SK-N-SH treated with all-trans-retinoic acid at 6 μM for 48 hours (cell line): Measurements from ENCODE around the gene CDPF1.

ENCODE experiments used
- ATAC-seq: fragments of 200-7000 bp; cut with Tn5 transposase; 3 replicates; pipeline ENCODE4 v1.9.1; 2020; ENCODE audit warnings: mild to moderate bottlenecking, moderate library complexity
- BACH2 ChIP-seq: fragments of 250-450 bp; sonication (Bioruptor Pico); IDR thresholded peaks from 2 replicates; pipeline ENCODE4 v1.9.0; 2021; ENCODE audit warnings: mild to moderate bottlenecking, borderline replicate concordance
- CSDC2 ChIP-seq: fragments of 250-450 bp; sonication (Bioruptor Pico); IDR thresholded peaks from 2 replicates; pipeline ENCODE4 v1.5.0; 2020; ENCODE audit warnings: mild to moderate bottlenecking, moderate library complexity
- ESRRG ChIP-seq: fragments of 250-450 bp; sonication (Bioruptor Pico); IDR thresholded peaks from 2 replicates; pipeline ENCODE4 v1.6.1; 2021; ENCODE audit warnings: mild to moderate bottlenecking
- GLIS3 ChIP-seq: fragments of 250-450 bp; sonication (Bioruptor Pico); IDR thresholded peaks from 2 replicates; pipeline ENCODE4 v1.5.0; 2020; ENCODE audit warnings: mild to moderate bottlenecking, moderate library complexity
- ISL1 ChIP-seq: fragments of 250-450 bp; sonication (Bioruptor Pico); IDR thresholded peaks from 2 replicates; pipeline ENCODE4 v2.1.2; 2022; ENCODE audit warnings: mild to moderate bottlenecking, moderate library complexity
- OSR1 ChIP-seq: fragments of 250-450 bp; sonication (Bioruptor Pico); IDR thresholded peaks from 2 replicates; pipeline ENCODE4 v1.8.0; 2022; ENCODE audit warnings: moderate library complexity, mild to moderate bottlenecking, inconsistent platforms
- PPARA ChIP-seq: fragments of 250-450 bp; sonication (Bioruptor Pico); IDR thresholded peaks from 2 replicates; pipeline ENCODE4 v1.5.0; 2020; ENCODE audit warnings: mild to moderate bottlenecking, borderline replicate concordance
- RARB ChIP-seq: fragments of 250-450 bp; sonication (Bioruptor Pico); IDR thresholded peaks from 2 replicates; pipeline ENCODE4 v1.8.0; 2021; ENCODE audit warnings: mild to moderate bottlenecking, moderate library complexity
- SNAI2 ChIP-seq: fragments of 250-450 bp; sonication (Bioruptor Pico); IDR thresholded peaks from 2 replicates; pipeline ENCODE4 v1.5.0; 2020; ENCODE audit warnings: mild to moderate bottlenecking, moderate library complexity
- TCF4 ChIP-seq: fragments of 250-450 bp; sonication (Bioruptor Pico); IDR thresholded peaks from 2 replicates; pipeline ENCODE4 v1.8.0; 2021; ENCODE audit warnings: mild to moderate bottlenecking, moderate library complexity, borderline replicate concordance
- TOX ChIP-seq: fragments of 250-450 bp; sonication (Bioruptor Pico); IDR thresholded peaks from 2 replicates; pipeline ENCODE4 v1.8.0; 2021; ENCODE audit warnings: mild to moderate bottlenecking, moderate library complexity, borderline replicate concordance
- ZC3H10 ChIP-seq: fragments of 250-450 bp; sonication (Bioruptor Pico); IDR thresholded peaks from 2 replicates; pipeline ENCODE4 v1.5.1; 2021; ENCODE audit warnings: mild to moderate bottlenecking, moderate library complexity
- ZFP3 ChIP-seq: fragments of 250-450 bp; sonication (Bioruptor Pico); IDR thresholded peaks from 2 replicates; pipeline ENCODE4 v1.5.0; 2020; ENCODE audit warnings: mild to moderate bottlenecking, moderate library complexity
- ZFP30 ChIP-seq: fragments of 450-650 bp; formaldehyde crosslinking; IDR thresholded peaks from 2 replicates; pipeline ENCODE4 v1.5.0; 2022; ENCODE audit warnings: mild to moderate bottlenecking, moderate library complexity
- ZNF565 ChIP-seq: fragments of 450-650 bp; formaldehyde crosslinking; conservative IDR thresholded peaks from 2 replicates; pipeline ENCODE4 v1.5.0; 2020; ENCODE audit warnings: low read depth, mild to moderate bottlenecking, moderate library complexity
- ZNF70 ChIP-seq: fragments of 450-650 bp; formaldehyde crosslinking; IDR thresholded peaks from 2 replicates; pipeline ENCODE4 v1.5.0; 2020; ENCODE audit warnings: mild to moderate bottlenecking, moderate library complexity
- ZNF8 ChIP-seq: fragments of 450-650 bp; formaldehyde crosslinking; IDR thresholded peaks from 2 replicates; pipeline ENCODE4 v1.5.0; 2020; ENCODE audit warnings: mild to moderate bottlenecking, moderate library complexity
- TF ChIP-seq, protein P1 (sequence below): fragments of 250-450 bp; sonication (Bioruptor Pico); IDR thresholded peaks from 2 replicates; pipeline ENCODE4 v1.8.0; 2020; ENCODE audit warnings: mild to moderate bottlenecking, moderate library complexity, borderline replicate concordance
- TF ChIP-seq, protein P2 (sequence below): fragments of 250-450 bp; sonication (Bioruptor Pico); IDR thresholded peaks from 2 replicates; pipeline ENCODE4 v1.5.1; 2021; ENCODE audit warnings: mild to moderate bottlenecking, moderate library complexity
- TF ChIP-seq, protein P3 (sequence below): fragments of 250-450 bp; sonication (Bioruptor Pico); IDR thresholded peaks from 2 replicates; pipeline ENCODE4 v1.5.1; 2020; ENCODE audit warnings: low read depth, mild to moderate bottlenecking, moderate library complexity
- TF ChIP-seq, protein P4 (sequence below): fragments of 250-450 bp; sonication (Bioruptor Pico); IDR thresholded peaks from 2 replicates; pipeline ENCODE4 v1.5.0; 2020; ENCODE audit warnings: mild to moderate bottlenecking, moderate library complexity

The CDPF1 gene

DNA sequence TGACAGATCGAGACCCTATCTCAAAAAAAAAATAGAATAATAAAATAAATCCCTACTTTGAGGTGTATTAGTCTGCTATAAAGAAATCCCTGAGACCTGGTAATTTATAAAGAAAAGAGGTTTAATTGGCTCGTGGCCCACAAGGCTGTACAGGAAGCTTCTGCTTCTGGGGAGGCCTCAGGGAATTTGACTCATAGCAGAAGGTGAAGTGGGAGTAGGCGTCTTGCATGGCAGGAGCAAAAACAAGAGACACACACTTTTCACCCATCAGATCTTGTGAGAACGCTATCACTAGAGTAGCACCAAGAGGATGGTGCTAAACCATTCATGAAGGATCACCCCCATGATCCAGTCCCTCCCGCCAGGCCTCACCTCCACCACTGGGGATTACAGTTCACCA is 29.2 kb downstream of the CDPF1 start:
- TF ChIP-seq CSDC2 (CRISPR knock-in tag) (no peak), SNAI2 (CRISPR knock-in tag) (no peak)
- no peak for ATAC-seq

DNA sequence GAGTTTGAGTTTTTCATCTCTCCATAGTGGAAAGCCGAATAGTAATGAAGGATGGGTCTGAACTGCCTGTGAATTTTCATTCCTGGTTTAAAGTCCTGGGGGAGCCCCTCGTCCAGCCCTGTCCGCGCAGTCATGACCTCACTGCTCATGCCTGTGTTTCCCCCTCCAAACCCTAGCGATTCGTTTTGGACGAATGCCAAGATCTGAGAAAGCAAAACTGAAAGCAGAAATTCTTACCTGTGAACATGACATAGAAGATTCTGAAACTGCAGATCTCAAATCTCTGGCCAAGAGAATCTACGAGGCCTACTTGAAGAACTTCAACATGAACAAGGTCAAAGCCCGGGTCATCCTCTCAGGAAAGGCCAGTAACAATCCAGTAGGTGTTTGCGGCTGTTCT is 30.5 kb downstream of the CDPF1 start:
- no peak for TF ChIP-seq BACH2 (CRISPR knock-in tag)
- TF ChIP-seq, protein P1, sequence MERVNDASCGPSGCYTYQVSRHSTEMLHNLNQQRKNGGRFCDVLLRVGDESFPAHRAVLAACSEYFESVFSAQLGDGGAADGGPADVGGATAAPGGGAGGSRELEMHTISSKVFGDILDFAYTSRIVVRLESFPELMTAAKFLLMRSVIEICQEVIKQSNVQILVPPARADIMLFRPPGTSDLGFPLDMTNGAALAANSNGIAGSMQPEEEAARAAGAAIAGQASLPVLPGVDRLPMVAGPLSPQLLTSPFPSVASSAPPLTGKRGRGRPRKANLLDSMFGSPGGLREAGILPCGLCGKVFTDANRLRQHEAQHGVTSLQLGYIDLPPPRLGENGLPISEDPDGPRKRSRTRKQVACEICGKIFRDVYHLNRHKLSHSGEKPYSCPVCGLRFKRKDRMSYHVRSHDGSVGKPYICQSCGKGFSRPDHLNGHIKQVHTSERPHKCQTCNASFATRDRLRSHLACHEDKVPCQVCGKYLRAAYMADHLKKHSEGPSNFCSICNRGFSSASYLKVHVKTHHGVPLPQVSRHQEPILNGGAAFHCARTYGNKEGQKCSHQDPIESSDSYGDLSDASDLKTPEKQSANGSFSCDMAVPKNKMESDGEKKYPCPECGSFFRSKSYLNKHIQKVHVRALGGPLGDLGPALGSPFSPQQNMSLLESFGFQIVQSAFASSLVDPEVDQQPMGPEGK (CRISPR knock-in tag): no peak
- no peak for TF ChIP-seq ZFP3 (CRISPR knock-in tag)
- no peak for TF ChIP-seq ESRRG (CRISPR knock-in tag)
- no peak for TF ChIP-seq OSR1 (CRISPR knock-in tag)
- no peak for TF ChIP-seq PPARA
- no peak for TF ChIP-seq ZNF70
- TF ChIP-seq ZNF565: no peak
- TF ChIP-seq ISL1 (CRISPR knock-in tag): no peak
- TF ChIP-seq, protein P2, sequence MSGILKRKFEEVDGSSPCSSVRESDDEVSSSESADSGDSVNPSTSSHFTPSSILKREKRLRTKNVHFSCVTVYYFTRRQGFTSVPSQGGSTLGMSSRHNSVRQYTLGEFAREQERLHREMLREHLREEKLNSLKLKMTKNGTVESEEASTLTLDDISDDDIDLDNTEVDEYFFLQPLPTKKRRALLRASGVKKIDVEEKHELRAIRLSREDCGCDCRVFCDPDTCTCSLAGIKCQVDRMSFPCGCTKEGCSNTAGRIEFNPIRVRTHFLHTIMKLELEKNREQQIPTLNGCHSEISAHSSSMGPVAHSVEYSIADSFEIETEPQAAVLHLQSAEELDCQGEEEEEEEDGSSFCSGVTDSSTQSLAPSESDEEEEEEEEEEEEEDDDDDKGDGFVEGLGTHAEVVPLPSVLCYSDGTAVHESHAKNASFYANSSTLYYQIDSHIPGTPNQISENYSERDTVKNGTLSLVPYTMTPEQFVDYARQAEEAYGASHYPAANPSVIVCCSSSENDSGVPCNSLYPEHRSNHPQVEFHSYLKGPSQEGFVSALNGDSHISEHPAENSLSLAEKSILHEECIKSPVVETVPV (CRISPR knock-in tag): no peak
- TF ChIP-seq, protein P3, sequence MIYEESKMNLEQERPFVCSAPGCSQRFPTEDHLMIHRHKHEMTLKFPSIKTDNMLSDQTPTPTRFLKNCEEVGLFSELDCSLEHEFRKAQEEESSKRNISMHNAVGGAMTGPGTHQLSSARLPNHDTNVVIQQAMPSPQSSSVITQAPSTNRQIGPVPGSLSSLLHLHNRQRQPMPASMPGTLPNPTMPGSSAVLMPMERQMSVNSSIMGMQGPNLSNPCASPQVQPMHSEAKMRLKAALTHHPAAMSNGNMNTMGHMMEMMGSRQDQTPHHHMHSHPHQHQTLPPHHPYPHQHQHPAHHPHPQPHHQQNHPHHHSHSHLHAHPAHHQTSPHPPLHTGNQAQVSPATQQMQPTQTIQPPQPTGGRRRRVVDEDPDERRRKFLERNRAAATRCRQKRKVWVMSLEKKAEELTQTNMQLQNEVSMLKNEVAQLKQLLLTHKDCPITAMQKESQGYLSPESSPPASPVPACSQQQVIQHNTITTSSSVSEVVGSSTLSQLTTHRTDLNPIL (CRISPR knock-in tag): no peak
- no peak for ATAC-seq

DNA sequence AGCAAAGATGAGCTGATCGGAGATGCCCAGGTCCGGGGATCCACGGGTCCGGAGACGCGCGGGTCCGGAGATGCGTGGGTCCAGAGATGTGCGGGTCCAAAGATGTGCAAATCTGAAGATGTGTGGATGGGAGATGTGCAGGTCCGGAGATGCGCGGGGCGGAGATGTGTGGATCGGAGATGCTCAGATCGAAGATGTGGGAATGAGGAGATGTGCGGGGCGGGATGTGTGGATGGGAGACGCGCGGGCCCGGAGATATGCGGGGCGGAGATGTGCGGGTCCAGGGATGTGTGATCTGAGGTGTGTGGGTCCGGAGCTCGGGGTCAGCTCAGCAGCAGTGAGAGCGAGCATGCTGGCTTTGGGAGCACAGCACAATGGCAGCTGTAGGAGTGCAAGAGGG is 35.5 kb downstream of the CDPF1 start:
- no peak for ATAC-seq
- TF ChIP-seq, protein P1 (CRISPR knock-in tag): no peak
- TF ChIP-seq GLIS3 (CRISPR knock-in tag): no peak
- no peak for TF ChIP-seq ZFP3 (CRISPR knock-in tag)
- no peak for TF ChIP-seq ZNF70
- TF ChIP-seq TCF4: no peak
- no peak for TF ChIP-seq RARB (CRISPR knock-in tag)
- no peak for TF ChIP-seq SNAI2 (CRISPR knock-in tag)
- TF ChIP-seq, protein P2 (CRISPR knock-in tag): no peak
- TF ChIP-seq, protein P3 (CRISPR knock-in tag): no peak
- no peak for TF ChIP-seq TOX
- TF ChIP-seq ZC3H10: no peak
- TF ChIP-seq ESRRG (CRISPR knock-in tag): no peak
- no peak for TF ChIP-seq ZNF8 (CRISPR knock-in tag)
- TF ChIP-seq CSDC2 (CRISPR knock-in tag): no peak
- no peak for TF ChIP-seq ZFP30 (CRISPR knock-in tag)
- TF ChIP-seq PPARA: no peak
- TF ChIP-seq OSR1 (CRISPR knock-in tag): no peak
- TF ChIP-seq ZNF565: no peak
- no peak for TF ChIP-seq BACH2 (CRISPR knock-in tag)
- TF ChIP-seq, protein P4, sequence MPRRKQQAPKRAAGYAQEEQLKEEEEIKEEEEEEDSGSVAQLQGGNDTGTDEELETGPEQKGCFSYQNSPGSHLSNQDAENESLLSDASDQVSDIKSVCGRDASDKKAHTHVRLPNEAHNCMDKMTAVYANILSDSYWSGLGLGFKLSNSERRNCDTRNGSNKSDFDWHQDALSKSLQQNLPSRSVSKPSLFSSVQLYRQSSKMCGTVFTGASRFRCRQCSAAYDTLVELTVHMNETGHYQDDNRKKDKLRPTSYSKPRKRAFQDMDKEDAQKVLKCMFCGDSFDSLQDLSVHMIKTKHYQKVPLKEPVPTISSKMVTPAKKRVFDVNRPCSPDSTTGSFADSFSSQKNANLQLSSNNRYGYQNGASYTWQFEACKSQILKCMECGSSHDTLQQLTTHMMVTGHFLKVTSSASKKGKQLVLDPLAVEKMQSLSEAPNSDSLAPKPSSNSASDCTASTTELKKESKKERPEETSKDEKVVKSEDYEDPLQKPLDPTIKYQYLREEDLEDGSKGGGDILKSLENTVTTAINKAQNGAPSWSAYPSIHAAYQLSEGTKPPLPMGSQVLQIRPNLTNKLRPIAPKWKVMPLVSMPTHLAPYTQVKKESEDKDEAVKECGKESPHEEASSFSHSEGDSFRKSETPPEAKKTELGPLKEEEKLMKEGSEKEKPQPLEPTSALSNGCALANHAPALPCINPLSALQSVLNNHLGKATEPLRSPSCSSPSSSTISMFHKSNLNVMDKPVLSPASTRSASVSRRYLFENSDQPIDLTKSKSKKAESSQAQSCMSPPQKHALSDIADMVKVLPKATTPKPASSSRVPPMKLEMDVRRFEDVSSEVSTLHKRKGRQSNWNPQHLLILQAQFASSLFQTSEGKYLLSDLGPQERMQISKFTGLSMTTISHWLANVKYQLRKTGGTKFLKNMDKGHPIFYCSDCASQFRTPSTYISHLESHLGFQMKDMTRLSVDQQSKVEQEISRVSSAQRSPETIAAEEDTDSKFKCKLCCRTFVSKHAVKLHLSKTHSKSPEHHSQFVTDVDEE (CRISPR knock-in tag): no peak
